Medulla oblongata (tissue), 1 donor: ENCODE data around the gene SH2D2A.

Source experiments
- DNase-seq: peaks from one replicate; pipeline ENCODE4 v3.0.0-alpha.2; 2015; ENCODE audit errors: extremely low spot score

The SH2D2A gene

DNA sequence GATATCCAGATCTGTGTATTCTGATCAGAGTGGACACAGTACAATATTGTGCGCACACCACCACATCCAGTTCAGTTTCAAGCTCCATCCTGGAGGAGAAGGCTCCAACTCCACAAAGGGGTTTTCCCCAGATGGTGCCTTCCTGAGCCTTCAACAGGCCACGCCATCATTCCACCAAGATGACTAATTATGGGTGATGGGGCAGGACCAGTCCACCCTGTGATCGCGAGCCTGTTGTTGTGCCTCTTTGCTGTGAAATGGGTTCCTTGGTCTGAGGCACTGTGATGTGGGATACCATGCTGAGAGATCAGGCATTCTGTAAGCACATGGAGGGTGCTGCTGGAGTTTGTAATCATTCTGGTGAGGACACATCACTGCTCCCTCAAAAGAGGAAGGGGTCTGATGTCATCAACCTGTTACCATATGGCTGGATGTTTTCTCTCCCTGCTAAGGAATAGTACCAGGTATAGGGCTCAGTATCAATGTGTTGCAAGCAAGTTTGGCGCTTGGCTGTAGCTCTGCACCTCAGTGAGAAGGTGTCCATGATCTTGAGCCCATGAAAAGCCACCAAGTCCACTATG, 6.7 kb upstream of the SH2D2A start:
- DNase-seq, result no peak

- no peak for DNase-seq
Observed at GRCh38 chr1:156822680-156823079, 6.0 kb upstream of the SH2D2A start.

- no peak for DNase-seq
Observed at GRCh38 chr1:156821801-156822200, 5.2 kb upstream of the SH2D2A start.

DNA sequence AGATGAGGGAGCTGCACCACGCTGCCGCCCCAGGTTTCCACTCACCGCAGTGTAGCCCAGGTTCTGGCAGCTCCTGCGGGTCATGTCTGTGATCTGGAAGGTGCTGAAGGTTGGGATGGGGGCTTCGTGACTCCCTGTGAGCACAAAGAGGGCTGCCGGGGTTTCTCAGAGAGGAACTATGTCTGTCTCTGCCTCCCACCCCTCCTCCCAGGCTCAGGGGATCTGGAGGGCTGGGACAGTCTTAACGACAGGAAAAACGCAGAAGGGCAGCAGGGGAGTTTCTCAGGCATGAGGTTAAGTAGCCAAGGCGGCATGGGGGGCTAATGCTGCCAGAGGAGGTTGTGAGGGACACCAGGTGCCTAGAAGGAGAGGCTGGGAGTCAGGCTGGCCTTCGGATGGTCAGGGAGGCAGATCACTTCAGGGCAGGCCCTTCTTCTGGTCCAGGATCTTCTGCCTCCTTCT, 656 bp downstream of the SH2D2A start:
- DNase-seq, result no peak

DNA sequence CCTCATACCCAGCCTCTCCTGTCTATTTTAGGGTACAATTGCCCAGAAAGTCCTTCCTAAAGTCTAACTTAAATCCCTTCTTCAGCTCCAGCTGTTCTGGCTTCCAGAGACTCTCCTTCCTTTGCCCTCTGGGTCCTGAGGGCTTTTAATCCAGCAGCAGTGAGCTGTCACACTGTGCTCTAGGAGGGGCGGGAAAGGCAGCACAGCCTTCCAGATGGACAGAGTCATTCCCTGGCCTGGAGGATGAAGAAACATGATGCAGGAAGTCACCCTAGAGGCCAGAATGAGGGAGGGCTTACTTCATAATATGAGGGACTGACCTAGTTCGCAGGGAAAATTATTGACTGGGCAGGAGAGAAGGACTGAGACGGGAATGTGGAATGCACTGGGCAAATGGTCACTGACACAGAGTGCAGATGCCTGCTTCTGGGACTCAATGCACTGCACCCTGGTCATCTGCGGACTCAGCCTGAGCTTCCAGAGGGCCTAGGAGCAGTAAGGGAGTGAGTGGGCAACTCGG, 1.3 kb downstream of the SH2D2A start:
- DNase-seq, result no peak

GRCh38 chr1:156814571-156815260, 1.9 kb downstream of the SH2D2A start:
- no peak for DNase-seq

- DNase-seq, result peak; percentile 66
Observed at GRCh38 chr1:156813750-156814570, 2.7 kb downstream of the SH2D2A start.

DNA sequence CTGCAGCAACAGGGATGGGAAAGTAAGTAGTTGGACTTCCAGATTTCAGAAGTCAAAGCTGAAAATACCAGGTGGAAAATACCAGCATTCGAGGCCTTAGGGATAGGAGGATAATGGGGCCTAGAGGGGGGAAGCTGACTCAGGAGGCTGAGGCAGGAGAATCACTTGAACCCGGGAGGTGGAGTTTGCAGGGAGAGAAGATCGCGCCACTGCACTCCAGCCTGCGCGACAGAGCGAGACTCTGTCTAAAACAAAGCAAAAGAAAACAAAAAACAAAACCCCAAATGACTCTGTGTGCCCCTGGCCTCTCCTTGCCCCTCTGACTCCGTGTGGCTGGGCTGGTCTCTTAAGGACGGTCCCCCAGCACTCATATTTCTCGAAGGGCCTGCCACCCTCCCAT, 3.4 kb downstream of the SH2D2A start:
- no peak for DNase-seq

DNA sequence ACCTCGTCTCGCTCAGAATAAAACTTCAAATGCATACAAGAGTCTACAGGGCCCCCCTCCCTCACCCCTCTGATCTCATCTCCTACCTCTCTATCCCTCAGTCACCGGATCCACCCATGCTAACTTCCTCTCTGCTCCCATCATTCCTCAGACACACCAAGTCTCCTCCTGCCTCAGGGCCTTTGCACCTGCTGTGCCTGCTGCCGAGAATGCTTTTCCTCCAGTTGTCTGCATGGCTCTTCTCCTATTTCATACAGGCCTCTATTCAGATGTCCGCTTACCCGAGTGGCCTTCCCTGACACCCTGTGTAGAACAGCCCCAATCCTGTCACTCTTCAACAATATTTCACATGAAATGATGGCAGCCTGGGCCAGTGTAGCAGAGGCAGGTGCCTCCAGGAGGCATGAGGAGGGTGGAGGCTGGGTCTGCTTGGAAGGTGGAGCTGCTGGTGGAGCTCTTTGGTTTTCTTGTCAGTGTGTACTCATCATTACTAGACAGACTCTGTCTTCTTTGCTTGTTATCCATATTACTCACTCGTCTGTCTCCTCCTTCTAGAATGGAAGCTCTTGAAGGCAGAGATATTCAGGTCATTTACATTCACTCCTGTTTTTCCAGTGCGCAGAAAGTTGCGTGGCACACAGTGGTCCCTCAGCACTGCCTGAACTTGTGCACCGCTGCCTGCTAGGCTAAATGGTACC, 4.2 kb downstream of the SH2D2A start:
- no peak for DNase-seq

DNA sequence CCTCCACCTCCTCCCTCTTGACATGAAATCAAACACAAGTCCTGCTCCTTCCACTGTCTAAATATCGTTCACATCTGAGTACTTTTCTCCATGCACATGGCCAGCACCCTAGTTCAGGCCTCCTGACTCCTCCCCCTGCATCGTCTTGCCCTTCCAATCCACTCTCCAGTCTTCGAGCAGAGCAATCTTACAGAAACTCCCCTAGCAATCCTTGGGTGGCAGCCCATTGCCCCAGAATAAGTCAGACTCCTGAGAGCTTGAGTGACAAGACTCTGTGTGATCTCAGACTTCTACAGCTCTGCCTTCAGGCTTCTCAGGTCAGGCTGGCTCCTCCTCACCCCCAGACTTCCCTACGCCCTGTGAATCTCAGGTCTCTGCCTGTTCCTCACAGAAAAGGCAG, 5.5 kb downstream of the SH2D2A start:
- DNase-seq, result no peak

- no peak for DNase-seq
Observed at GRCh38 chr1:156809711-156810366, 6.8 kb downstream of the SH2D2A start.

GRCh38 chr1:156809281-156809680, 7.4 kb downstream of the SH2D2A start:
- no peak for DNase-seq

GRCh38 chr1:156808186-156809030, 8.2 kb downstream of the SH2D2A start:
- DNase-seq, result no peak

DNA sequence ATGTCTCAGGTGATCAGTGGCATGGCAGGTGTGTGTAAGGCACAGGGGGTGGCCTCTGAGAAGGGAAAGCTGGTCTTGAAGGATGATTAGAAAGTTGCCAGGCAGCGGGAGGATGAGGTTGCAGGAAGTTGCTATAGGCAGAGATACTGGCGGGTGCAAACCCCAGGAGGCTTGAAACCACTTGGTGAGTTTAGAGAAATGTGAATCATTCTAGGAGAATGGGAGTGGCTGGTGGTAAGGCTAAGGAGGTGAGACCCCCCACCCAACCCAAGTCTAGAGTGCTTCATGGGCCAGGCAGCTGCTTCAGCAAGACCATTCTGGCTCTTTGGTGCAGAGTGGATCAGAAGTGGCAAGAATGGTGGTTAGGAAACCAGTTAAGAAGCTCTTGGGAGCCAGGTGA, 9.0 kb downstream of the SH2D2A start:
- no peak for DNase-seq

DNA sequence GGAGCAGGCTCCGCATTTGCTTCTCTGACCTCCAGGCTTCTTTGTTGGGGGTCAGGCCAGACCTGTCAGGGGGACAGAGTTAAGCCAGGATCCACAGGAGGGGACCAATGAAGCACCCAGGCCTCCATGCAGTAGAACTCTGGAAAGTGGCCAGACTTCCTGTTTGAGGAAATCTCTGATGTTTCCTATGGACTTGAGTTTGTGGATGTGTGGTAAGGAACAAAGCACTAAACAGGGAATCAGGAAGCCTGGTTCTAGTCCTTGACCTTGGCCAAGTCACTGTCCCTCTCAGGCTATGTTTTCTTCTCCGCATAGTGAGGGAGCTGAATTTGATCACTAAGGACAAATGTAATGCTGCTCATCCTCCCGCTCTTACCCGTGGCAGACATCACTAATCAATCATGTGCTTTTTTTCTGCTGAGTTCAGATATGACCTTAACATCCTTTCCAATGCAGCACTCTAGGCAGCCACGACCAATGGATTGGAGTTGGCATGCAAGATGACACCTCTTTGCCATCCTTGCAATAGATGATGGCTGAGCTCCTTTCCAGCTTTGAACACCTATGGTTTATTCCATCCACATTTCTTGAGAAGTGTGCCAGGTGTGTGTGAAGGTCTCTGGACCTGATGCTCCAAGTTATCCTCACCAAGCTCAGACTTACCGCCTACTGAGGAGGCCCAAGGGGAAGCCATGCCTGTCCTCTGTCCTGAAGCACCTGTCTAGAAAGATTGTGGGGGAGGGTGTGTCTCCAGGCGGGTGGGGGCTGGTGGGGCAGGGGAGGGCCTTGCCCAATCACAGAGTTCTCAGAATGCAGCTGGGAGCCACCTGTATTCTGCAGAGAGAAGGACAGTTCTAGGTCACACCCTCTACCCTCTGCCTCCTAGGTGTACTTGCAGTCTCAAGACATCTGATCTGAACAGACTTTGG, 9.9 kb downstream of the SH2D2A start:
- DNase-seq, result no peak

GRCh38 chr1:156805766-156806511, 10.7 kb downstream of the SH2D2A start:
- peak; percentile 28 for DNase-seq

DNA sequence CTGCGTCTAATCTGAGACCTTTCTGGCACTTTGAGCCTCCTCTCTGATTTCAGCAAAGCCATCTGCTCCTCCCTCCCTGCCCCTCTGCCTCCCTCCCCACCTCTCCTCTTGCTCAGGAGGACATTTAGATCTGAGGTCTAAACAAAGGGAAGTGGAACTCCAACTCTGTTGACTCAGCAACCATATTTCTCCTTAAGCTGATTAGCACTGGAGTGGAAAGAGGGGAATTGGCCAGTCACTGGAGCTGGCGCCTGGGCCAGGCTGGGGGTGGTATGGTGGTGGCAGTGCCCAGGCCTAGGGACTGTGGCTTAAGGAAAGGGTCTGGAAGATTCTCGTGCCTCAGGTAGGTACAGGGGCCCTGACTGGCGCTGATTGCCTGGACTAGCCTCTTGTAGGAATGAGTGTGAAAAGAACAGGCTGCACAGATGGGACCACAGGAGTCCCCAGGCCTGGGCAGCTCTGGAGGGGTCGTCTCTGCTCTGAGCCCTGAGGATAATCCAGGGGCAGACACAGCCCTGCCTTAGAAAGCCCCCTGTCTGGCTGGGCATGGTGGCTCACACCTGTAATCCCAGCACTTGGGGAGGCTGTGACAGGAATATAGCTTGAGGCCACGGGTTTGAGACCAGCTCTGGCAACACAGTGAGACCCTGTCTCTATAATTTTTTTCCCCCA, 11.9 kb downstream of the SH2D2A start:
- peak; percentile 82 for DNase-seq

DNA sequence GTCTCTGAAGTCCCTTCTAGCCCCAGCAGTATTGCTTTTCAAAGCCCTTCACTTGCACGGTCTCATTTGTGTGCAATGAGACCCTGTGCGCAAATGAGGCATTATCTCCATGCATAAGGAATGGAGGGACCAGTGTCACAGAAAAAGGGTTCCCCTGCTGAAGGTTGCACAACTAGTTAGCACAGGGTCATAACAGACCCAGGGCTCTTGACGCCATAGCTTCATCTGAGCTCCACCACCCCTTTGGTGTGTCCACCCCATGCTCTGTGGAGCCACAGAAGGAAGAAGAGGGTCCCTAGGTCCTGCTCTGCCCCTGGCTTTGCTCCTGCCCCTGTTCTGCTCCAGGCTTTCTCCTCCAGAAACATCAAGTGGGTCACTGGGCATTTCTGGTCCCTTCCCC, 12.6 kb downstream of the SH2D2A start:
- DNase-seq, result no peak
